Keratinocyte (primary cell): ENCODE measurements around the gene PTPN23. TPM values are rescaled to one million over a fixed set of nuclear protein-coding genes. Genes with fewer than 3 reads are reported as not detected.

ENCODE experiments used
- DNase-seq: peaks from one replicate; pipeline ENCODE4 v3.0.0-alpha.2; 2011; ENCODE audit warnings: low read depth, missing footprints, low spot score
- FAIRE-seq: peaks from 2 replicates; lab custom pipeline; 2011; peaks lifted over from hg19 to GRCh38; lab: Jason Lieb, UNC
- H2AFZ ChIP-seq: 2 replicates; pipeline ENCODE4 v1.6.0; 2012; ENCODE audit warnings: low read length, control low read depth, inconsistent platforms; ENCODE audit not compliant: control insufficient read depth
- H3K27ac ChIP-seq: 2 replicates; pipeline ENCODE4 v1.5.1; 2011; ENCODE audit warnings: low read length; ENCODE audit not compliant: control insufficient read depth, insufficient read depth
- H3K27me3 ChIP-seq: 3 replicates; pipeline ENCODE4 v1.6.0; 2011; ENCODE audit warnings: low read length; ENCODE audit not compliant: control insufficient read depth, insufficient read depth; ENCODE audit errors: extremely low read depth
- H3K36me3 ChIP-seq, 2 experiments: 2 replicates in 1 of 2; 3 replicates in 1 of 2; pipeline ENCODE4 v1.5.1; 2011; ENCODE audit warnings: low read length in 2 of 2, mild to moderate bottlenecking in 1 of 2; ENCODE audit not compliant: control insufficient read depth in 2 of 2, insufficient read depth in 2 of 2; ENCODE audit errors: extremely low read depth in 1 of 2
- H3K4me1 ChIP-seq: 3 replicates; pipeline ENCODE4 v1.5.1; 2011; ENCODE audit warnings: low read length; ENCODE audit not compliant: control insufficient read depth, insufficient read depth; ENCODE audit errors: extremely low read depth
- H3K4me2 ChIP-seq: 3 replicates; pipeline ENCODE4 v1.6.0; 2011; ENCODE audit warnings: low read depth, low read length; ENCODE audit not compliant: control insufficient read depth, insufficient read depth; ENCODE audit errors: extremely low read depth
- H3K4me3 ChIP-seq, 3 experiments: fragments of 200-600 bp in 1 of 3; sonication (generic) in 1 of 3; 2 replicates in 2 of 3; 3 replicates in 1 of 3; pipeline ENCODE4 v1.5.1; 2011 to 2016; ENCODE audit warnings: low read length in 3 of 3, mild to moderate bottlenecking in 3 of 3, control low read depth in 2 of 3, inconsistent platforms in 1 of 3, low read depth in 1 of 3, mixed read lengths in 1 of 3, mixed run types in 1 of 3, moderate library complexity in 1 of 3; ENCODE audit not compliant: control insufficient read depth in 2 of 3, insufficient read depth in 2 of 3; ENCODE audit errors: extremely low read depth in 1 of 3
- H3K79me2 ChIP-seq: 2 replicates; pipeline ENCODE4 v1.6.0; 2012; ENCODE audit warnings: low read length; ENCODE audit not compliant: control insufficient read depth, insufficient read depth
- H3K9ac ChIP-seq: 3 replicates; pipeline ENCODE4 v1.6.0; 2011; ENCODE audit warnings: low read length; ENCODE audit not compliant: control insufficient read depth, insufficient read depth; ENCODE audit errors: extremely low read depth
- H3K9me1 ChIP-seq: 3 replicates; pipeline ENCODE4 v1.6.0; 2011; ENCODE audit warnings: low read length; ENCODE audit not compliant: control insufficient read depth, insufficient read depth; ENCODE audit errors: extremely low read depth
- H3K9me3 ChIP-seq: 2 replicates; pipeline ENCODE4 v1.5.1; 2012; ENCODE audit warnings: low read depth, low read length; ENCODE audit not compliant: control insufficient read depth
- H4K20me1 ChIP-seq: 3 replicates; pipeline ENCODE4 v1.6.0; 2011; ENCODE audit warnings: low read length; ENCODE audit not compliant: control insufficient read depth, insufficient read depth; ENCODE audit errors: extremely low read depth
- EZH2 ChIP-seq: IDR thresholded peaks from one replicate; pipeline ENCODE4 v1.6.1; 2012; ENCODE audit warnings: inconsistent platforms, mild to moderate bottlenecking, low read length, moderate library complexity
- dilution Hi-C: fragments of 300-500 bp; cut with MboI; formaldehyde crosslinking; loops from one replicate; pipeline ENCODE4 v1.7.0; 2020; ENCODE audit warnings: low sequenced_read_pairs; ENCODE audit not compliant: extremely low pct_ligation_motif_present
- polyA plus RNA-seq, 5 experiments: library from polyadenylated mRNA; depleted of rRNA in 3 of 5; stranded (reverse) in 3 of 5; stranded (forward) in 1 of 5; unstranded in 1 of 5; fragments of >200 nt; gene quantifications; 1 replicate in 1 of 5; 2 replicates in 3 of 5; 3 replicates in 1 of 5; pipeline versions ENCODE4 v1.2.1 to v1.2.3, GENCODE V29; 2011 to 2012; ENCODE audit warnings: missing spikeins in 2 of 5, low read depth in 1 of 5, low replicate concordance in 1 of 5
- TF ChIP-seq, protein P1 (sequence below), 3 experiments: IDR thresholded peaks in 1 of 3; conservative IDR thresholded peaks in 1 of 3; optimal IDR thresholded peaks in 1 of 3; 2 replicates in 2 of 3; 3 replicates in 1 of 3; pipeline versions ENCODE3 to v1.5.1; 2011; ENCODE audit warnings: low read length in 3 of 3, mild to moderate bottlenecking in 3 of 3, moderate library complexity in 2 of 3, control low read depth in 1 of 3, inconsistent platforms in 1 of 3; ENCODE audit not compliant: insufficient read depth in 2 of 3; ENCODE audit errors: extremely low read depth in 1 of 3

The PTPN23 gene
- polyA plus RNA-seq, 1 donor (not counting 4 experiments of a cell fraction or from before 2014, with no cell fraction given): 1.3 TPM

DNA sequence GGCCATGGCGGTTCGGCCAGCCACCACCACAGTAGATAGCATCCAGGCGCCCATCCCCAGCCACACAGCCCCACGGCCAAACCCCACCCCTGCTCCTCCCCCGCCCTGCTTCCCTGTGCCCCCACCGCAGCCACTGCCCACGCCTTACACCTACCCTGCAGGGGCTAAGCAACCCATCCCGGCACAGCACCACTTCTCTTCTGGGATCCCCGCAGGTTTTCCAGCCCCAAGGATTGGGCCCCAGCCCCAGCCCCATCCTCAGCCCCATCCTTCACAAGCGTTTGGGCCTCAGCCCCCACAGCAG lies 29.5 kb downstream of the PTPN23 start:
- Histone ChIP-seq H3K36me3 (peaks cover 43 to 61% of the 10 kb centered on the region in 2 experiments), H3K4me2 (no peak overlapping the region), H3K4me3 (no peak overlapping the region), H3K27me3 (no peaks in the 10 kb centered on the region), H3K4me1 (peaks cover 14% of the 10 kb centered on the region), H3K9ac (no peak overlapping the region), H3K79me2 (no peaks in the 10 kb centered on the region), H3K9me1 (no peaks in the 10 kb centered on the region), H3K9me3 (no peaks in the 10 kb centered on the region), H2AFZ (no peak overlapping the region), H4K20me1 (no peaks in the 10 kb centered on the region), H3K27ac (no peak overlapping the region)
- FAIRE-seq (no peak), DNase-seq (no peak)
- TF ChIP-seq, protein P1, sequence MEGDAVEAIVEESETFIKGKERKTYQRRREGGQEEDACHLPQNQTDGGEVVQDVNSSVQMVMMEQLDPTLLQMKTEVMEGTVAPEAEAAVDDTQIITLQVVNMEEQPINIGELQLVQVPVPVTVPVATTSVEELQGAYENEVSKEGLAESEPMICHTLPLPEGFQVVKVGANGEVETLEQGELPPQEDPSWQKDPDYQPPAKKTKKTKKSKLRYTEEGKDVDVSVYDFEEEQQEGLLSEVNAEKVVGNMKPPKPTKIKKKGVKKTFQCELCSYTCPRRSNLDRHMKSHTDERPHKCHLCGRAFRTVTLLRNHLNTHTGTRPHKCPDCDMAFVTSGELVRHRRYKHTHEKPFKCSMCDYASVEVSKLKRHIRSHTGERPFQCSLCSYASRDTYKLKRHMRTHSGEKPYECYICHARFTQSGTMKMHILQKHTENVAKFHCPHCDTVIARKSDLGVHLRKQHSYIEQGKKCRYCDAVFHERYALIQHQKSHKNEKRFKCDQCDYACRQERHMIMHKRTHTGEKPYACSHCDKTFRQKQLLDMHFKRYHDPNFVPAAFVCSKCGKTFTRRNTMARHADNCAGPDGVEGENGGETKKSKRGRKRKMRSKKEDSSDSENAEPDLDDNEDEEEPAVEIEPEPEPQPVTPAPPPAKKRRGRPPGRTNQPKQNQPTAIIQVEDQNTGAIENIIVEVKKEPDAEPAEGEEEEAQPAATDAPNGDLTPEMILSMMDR (optimal IDR thresholded peaks at IDR 0.05 in 1 of 3, IDR thresholded peaks at IDR 0.05 in 1 of 3, conservative IDR thresholded peaks at IDR 0.05 in 1 of 3; ENCODE audit: extremely low read depth in 1 of 3, insufficient read depth in 2 of 3, low read length in 3 of 3): no peak
- TF ChIP-seq EZH2: no peak
- dilution Hi-C loops: no loop called here

DNA sequence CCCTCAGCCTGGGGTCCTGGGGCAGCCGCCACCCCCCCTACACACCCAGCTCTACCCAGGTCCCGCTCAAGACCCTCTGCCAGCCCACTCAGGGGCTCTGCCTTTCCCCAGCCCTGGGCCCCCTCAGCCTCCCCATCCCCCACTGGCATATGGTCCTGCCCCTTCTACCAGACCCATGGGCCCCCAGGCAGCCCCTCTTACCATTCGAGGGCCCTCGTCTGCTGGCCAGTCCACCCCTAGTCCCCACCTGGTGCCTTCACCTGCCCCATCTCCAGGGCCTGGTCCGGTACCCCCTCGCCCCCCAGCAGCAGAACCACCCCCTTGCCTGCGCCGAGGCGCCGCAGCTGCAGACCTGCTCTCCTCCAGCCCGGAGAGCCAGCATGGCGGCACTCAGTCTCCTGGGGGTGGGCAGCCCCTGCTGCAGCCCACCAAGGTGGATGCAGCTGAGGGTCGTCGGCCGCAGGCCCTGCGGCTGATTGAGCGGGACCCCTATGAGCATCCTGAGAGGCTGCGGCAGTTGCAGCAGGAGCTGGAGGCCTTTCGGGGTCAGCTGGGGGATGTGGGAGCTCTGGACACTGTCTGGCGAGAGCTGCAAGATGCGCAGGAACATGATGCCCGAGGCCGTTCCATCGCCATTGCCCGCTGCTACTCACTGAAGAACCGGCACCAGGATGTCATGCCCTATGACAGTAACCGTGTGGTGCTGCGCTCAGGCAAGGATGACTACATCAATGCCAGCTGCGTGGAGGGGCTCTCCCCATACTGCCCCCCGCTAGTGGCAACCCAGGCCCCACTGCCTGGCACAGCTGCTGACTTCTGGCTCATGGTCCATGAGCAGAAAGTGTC lies 30.2 kb downstream of the PTPN23 start:
- H3K36me3 ChIP-seq: peaks cover 47 to 62% of the 10 kb centered on the region in 2 experiments

More for the DNA sequence above, 30.2 kb downstream of the PTPN23 start:
- TF ChIP-seq EZH2: no peak
- TF ChIP-seq, protein P1 (optimal IDR thresholded peaks at IDR 0.05 in 1 of 3, IDR thresholded peaks at IDR 0.05 in 1 of 3, conservative IDR thresholded peaks at IDR 0.05 in 1 of 3; ENCODE audit: extremely low read depth in 1 of 3, insufficient read depth in 2 of 3, low read length in 3 of 3): no peak
- Histone ChIP-seq H3K79me2 (no peaks in the 10 kb centered on the region), H3K27me3 (no peaks in the 10 kb centered on the region), H3K4me1 (peaks cover 11% of the 10 kb centered on the region), H3K9me3 (no peaks in the 10 kb centered on the region), H4K20me1 (no peaks in the 10 kb centered on the region), H2AFZ (no peak overlapping the region), H3K9ac (no peak overlapping the region), H3K9me1 (no peaks in the 10 kb centered on the region), H3K4me2 (no peak overlapping the region), H3K27ac (no peak overlapping the region), H3K4me3 (no peak overlapping the region)
- DNase-seq: no peak
- dilution Hi-C loops: no loop called here
- no peak for FAIRE-seq
